ENCODE data around the gene MTMR2.

MTMR2 gene

DNA sequence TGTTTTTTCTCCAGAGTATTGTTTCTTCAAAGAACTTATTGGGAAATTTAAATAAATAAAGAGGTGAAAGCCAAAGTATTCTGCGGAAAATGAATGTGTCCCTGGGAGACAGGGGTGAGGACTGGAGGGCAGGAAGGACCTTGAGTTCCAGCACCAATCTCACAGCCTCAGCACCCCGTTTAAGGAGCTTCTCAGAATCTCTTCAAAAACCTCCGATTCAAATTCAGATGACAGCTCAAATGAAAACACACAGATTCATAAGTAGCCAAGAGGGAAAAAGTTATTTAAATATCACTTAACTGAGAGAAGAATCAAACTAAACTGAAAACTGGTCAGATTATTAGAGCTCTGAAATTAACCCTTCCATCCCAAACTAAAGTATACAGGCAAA lies 12.5 kb downstream of the MTMR2 start:
- FAIRE-seq (no peak), DNase-seq (ENCODE audit: insufficient read length, low spot score) (no peak)
- no peak for TF ChIP-seq POLR2A (IDR thresholded peaks at IDR 0.05; ENCODE audit: low read depth, low read length)

DNA sequence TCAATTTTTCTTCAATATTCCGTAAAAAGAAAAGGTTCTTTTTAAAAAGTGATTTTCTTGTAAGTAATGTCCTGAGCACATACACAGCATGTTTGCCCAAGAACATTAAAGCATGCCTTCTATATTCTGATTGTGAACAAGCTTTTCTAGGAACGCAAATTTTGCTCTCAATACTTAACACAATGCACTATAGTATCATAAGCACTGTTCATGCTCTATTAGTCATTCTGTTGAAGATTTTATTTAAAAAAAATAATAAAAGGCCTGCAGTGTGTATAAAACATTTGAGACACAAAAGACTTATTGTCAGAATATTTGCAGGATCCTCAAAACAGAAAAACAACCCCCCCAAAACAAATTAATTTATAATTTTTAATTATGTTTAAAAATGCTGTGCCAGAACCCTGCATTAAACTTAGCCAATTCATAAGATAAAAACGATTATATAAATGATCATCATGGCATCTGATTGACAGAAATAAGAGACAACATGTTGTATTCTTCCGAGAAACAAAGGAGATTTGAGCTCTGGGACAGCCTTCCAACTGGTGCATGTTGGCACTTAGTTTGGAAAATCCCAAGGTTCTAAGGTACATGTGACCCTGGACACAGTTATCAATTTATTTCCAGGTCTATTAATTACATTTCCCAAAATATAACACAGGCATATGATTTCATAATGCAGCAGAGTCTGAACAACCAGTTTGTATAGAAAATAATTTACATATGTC lies 13.1 kb downstream of the MTMR2 start:
- DNase-seq (ENCODE audit: insufficient read length, low spot score): no peak
- no peak for TF ChIP-seq POLR2A (IDR thresholded peaks at IDR 0.05; ENCODE audit: low read depth, low read length)
- FAIRE-seq: no peak

DNA sequence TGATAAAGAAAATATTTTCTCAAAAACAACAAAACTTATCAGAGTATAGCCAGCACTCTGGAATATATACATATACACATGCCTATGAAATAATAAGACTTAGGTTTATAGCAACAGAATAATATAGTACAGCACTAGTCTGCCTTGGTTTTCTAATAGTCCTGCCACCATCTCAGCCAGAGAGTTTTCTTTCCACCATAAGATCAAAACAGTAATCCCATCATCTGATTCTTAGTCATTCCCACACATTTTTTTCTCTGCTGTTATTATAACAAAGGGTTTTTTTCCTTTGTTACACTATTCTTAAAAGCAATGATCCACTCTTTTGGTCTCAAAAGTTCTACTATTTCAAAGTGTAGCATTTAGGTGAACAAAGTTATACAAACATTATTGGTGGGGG lies 15.1 kb downstream of the MTMR2 start:
- FAIRE-seq (no peak), DNase-seq (ENCODE audit: insufficient read length, low spot score) (no peak)
- TF ChIP-seq POLR2A (IDR thresholded peaks at IDR 0.05; ENCODE audit: low read depth, low read length): no peak

DNA sequence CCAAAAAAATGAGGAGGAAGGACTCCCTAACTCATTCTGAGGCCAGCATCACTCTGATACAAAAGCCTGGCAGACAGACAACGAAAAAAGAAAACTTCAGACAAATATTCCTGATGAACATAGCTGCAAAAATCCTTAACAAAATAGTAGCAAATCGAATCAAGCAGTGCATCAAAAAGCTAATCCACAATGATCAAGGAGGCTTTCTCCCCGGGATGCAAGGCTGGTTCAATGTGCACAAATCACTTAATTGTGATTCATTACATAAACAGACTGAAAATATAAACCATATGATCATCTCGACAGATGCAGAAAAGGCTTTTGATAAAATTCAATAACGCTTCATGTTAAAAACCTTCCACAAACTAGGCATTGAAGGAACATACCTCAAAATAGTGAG lies 16.4 kb downstream of the MTMR2 start:
- no peak for TF ChIP-seq POLR2A (IDR thresholded peaks at IDR 0.05; ENCODE audit: low read depth, low read length)
- no peak for DNase-seq (ENCODE audit: insufficient read length, low spot score)
- no peak for FAIRE-seq

GRCh38 chr11:95904009-95904650 lies 19.8 kb downstream of the MTMR2 start:
- FAIRE-seq (no peak), DNase-seq (ENCODE audit: insufficient read length, low spot score) (no peak)
- TF ChIP-seq POLR2A (IDR thresholded peaks at IDR 0.05; ENCODE audit: low read depth, low read length): no peak

DNA sequence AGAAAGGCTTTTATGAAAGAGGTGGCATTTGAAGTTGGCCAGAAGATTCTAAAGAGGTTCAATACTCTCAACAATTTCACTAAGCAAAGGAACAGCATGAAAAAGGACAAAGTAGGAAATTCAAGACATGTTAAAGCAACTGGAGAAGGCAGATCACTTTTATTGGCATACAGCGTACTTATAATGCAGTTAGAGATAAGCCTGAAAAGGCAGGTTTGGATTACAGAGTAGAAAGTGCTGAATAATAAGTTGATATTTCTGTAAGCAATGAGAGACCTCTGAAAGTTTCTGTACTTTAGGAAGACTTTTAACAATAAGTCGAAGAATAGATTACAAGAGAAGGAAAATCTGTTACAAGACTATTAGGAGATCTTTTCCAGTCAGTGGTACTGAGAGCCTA lies 25.1 kb downstream of the MTMR2 start:
- no peak for TF ChIP-seq POLR2A (IDR thresholded peaks at IDR 0.05; ENCODE audit: low read depth, low read length)
- DNase-seq (ENCODE audit: insufficient read length, low spot score): no peak
- no peak for FAIRE-seq

DNA sequence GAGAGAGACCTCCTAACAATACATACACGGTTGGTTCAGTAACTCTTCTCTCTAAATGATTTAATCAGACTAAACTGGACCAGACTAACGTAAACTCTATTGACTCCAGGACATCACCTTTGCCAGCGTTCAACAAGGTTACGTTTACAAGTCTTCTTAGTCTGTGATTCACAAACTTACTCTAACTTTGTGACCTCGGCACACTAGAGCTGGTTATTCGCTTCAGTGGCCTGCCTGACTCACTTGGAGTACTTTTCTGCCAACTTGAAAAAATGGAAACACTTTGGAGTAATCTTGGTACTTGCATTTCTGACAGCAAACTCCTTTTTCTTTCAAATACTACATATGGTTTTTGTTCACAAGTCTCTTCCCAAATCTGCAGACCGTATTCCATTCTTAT lies 26.2 kb downstream of the MTMR2 start:
- TF ChIP-seq POLR2A (IDR thresholded peaks at IDR 0.05; ENCODE audit: low read depth, low read length): no peak
- no peak for FAIRE-seq

GRCh38 chr11:95895815-95896214 lies 28.1 kb downstream of the MTMR2 start:
- FAIRE-seq (no peak), DNase-seq (ENCODE audit: insufficient read length, low spot score) (no peak)
- TF ChIP-seq POLR2A (IDR thresholded peaks at IDR 0.05; ENCODE audit: low read depth, low read length): no peak

More for the DNA sequence above, 26.2 kb downstream of the MTMR2 start:
- DNase-seq (ENCODE audit: insufficient read length, low spot score): no peak

DNA sequence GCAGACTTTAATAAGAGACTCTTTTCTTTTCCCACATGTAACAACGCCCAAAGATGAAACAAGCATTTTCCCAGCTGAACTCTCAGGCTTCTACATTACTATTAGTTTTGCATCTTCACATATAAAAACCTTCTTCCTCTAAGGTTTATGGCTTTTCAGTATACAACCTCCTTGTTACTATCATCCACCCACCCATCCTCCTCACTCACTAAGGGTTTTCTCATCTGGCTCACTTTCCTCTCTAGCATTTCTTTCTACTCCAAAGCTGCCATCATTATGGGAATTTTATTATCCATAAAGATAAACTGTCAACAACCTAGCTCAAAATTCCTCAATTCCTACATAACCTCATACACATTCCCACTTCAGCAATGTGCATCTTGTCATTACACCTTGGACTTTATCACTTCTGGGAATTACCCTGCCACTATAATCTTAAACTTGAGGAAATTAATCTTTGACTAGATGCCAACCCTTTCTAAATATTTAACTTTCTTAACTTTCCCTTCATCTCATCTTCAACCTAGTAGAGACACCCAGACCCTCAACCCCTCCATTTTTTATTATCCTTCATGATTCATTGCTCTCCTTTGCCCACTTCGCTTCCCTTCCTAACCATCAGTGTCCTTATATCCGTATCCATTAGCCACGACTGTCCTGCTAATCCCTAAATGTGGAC lies 30.9 kb downstream of the MTMR2 start:
- DNase-seq (ENCODE audit: insufficient read length, low spot score): no peak
- FAIRE-seq: no peak
- TF ChIP-seq POLR2A (IDR thresholded peaks at IDR 0.05; ENCODE audit: low read depth, low read length): no peak

DNA sequence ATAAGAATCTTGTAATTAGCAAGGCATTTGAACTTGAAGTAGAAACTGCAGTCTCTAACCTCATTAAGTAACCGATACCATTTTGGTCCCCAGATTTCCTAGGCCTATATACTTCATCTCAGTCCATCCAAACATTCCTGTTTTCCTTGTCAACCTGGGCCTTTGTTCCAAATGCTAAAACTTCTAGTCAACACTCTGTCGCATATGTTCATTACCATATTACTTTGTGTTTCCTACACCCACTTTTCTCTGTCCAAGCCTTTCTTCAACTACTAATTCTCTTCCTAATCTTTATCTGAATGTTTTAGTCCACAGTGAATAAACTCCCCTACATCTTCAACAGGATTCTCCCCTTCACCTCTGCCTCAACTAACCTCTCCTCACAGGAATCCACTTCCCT lies 31.4 kb downstream of the MTMR2 start:
- TF ChIP-seq POLR2A (IDR thresholded peaks at IDR 0.05; ENCODE audit: low read depth, low read length): no peak
- DNase-seq (ENCODE audit: insufficient read length, low spot score): no peak
- no peak for FAIRE-seq

- no peak for FAIRE-seq
- TF ChIP-seq POLR2A (IDR thresholded peaks at IDR 0.05; ENCODE audit: low read depth, low read length): no peak
Observed at GRCh38 chr11:95891423-95892170, 32.3 kb downstream of the MTMR2 start.

DNA sequence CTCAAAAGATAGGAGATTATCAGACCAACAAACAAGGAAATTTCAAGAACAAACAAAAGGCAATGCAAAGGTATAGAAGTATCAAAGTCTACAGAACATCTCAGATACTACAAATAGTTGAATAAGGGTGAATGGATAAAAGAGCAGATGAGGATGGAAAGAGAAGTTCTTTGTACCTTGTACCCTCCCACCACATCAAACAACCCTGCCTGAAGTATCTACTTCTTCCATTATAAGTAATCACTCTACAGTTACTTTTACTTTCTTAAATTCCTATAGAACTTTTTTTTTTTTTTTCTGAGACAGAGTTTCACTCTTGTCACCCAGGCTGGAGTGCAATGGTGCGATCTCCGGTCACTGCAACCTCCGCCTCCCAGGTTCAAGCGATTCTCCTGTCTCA lies 35.1 kb downstream of the MTMR2 start:
- DNase-seq (ENCODE audit: insufficient read length, low spot score) (no peak), FAIRE-seq (no peak)
- no peak for TF ChIP-seq POLR2A (IDR thresholded peaks at IDR 0.05; ENCODE audit: low read depth, low read length)

More at GRCh38 chr11:95891423-95892170, 32.3 kb downstream of the MTMR2 start:
- no peak for DNase-seq (ENCODE audit: insufficient read length, low spot score)

DNA sequence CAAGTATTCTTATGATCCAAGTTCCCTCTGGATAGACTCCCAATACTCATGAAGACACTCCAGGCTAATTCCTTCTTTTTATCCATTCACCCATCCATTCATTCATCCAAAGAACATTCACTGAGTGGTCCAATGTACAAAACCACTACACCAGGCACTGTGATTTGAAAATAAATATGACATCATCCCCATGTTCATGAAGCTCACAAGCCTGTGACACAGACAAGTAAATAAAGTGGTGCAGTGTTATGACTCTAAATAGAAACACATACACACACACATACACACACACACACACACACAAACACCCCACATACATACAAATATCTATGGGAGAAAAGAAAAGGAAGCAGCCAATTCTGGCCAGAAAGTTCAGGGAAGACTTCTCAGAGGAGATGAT lies 35.5 kb downstream of the MTMR2 start:
- DNase-seq (ENCODE audit: insufficient read length, low spot score): no peak
- no peak for FAIRE-seq
- no peak for TF ChIP-seq POLR2A (IDR thresholded peaks at IDR 0.05; ENCODE audit: low read depth, low read length)

DNA sequence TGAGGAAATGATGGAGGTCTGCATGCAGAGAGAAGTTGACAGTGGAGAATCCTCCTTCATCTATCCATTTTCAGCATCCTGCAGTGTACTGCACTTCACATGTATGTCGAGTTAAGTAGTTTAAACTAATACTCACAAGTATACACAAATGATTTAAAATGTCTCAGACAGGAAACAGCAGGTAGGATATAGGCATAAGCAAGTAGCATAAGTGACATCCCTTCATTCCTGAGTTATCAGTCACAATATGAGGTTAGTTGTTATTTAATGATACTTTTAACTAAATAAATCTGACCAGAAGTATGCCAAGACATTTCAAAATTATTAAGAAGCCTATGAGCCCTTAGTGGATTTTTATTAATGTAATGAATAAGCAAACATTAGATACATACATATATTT lies 37.4 kb downstream of the MTMR2 start:
- DNase-seq (ENCODE audit: insufficient read length, low spot score): no peak
- no peak for FAIRE-seq

More for the DNA sequence above, 37.4 kb downstream of the MTMR2 start:
- no peak for TF ChIP-seq POLR2A (IDR thresholded peaks at IDR 0.05; ENCODE audit: low read depth, low read length)

Data from H54 (cell line).